Keratinocyte (primary cell): ENCODE data around the gene SPHK1. TPM values are rescaled to one million over a fixed set of nuclear protein-coding genes. Genes with fewer than 3 reads are reported as not detected.

Experiments
- DNase-seq: peaks from one replicate; pipeline ENCODE4 v3.0.0-alpha.2; 2011; ENCODE audit warnings: low read depth, missing footprints, low spot score
- FAIRE-seq: peaks from 2 replicates; lab custom pipeline; 2011; peaks lifted over from hg19 to GRCh38; lab: Jason Lieb, UNC
- H2AFZ ChIP-seq: 2 replicates; pipeline ENCODE4 v1.6.0; 2012; ENCODE audit warnings: low read length, control low read depth, inconsistent platforms; ENCODE audit not compliant: control insufficient read depth
- H3K27ac ChIP-seq: 2 replicates; pipeline ENCODE4 v1.5.1; 2011; ENCODE audit warnings: low read length; ENCODE audit not compliant: control insufficient read depth, insufficient read depth
- H3K27me3 ChIP-seq: 3 replicates; pipeline ENCODE4 v1.6.0; 2011; ENCODE audit warnings: low read length; ENCODE audit not compliant: control insufficient read depth, insufficient read depth; ENCODE audit errors: extremely low read depth
- H3K36me3 ChIP-seq, 2 experiments: 2 replicates in 1 of 2; 3 replicates in 1 of 2; pipeline ENCODE4 v1.5.1; 2011; ENCODE audit warnings: low read length in 2 of 2, mild to moderate bottlenecking in 1 of 2; ENCODE audit not compliant: control insufficient read depth in 2 of 2, insufficient read depth in 2 of 2; ENCODE audit errors: extremely low read depth in 1 of 2
- H3K4me1 ChIP-seq: 3 replicates; pipeline ENCODE4 v1.5.1; 2011; ENCODE audit warnings: low read length; ENCODE audit not compliant: control insufficient read depth, insufficient read depth; ENCODE audit errors: extremely low read depth
- H3K4me2 ChIP-seq: 3 replicates; pipeline ENCODE4 v1.6.0; 2011; ENCODE audit warnings: low read depth, low read length; ENCODE audit not compliant: control insufficient read depth, insufficient read depth; ENCODE audit errors: extremely low read depth
- H3K4me3 ChIP-seq, 3 experiments: fragments of 200-600 bp in 1 of 3; sonication (generic) in 1 of 3; 2 replicates in 2 of 3; 3 replicates in 1 of 3; pipeline ENCODE4 v1.5.1; 2011 to 2016; ENCODE audit warnings: low read length in 3 of 3, mild to moderate bottlenecking in 3 of 3, control low read depth in 2 of 3, inconsistent platforms in 1 of 3, low read depth in 1 of 3, mixed read lengths in 1 of 3, mixed run types in 1 of 3, moderate library complexity in 1 of 3; ENCODE audit not compliant: control insufficient read depth in 2 of 3, insufficient read depth in 2 of 3; ENCODE audit errors: extremely low read depth in 1 of 3
- H3K79me2 ChIP-seq: 2 replicates; pipeline ENCODE4 v1.6.0; 2012; ENCODE audit warnings: low read length; ENCODE audit not compliant: control insufficient read depth, insufficient read depth
- H3K9ac ChIP-seq: 3 replicates; pipeline ENCODE4 v1.6.0; 2011; ENCODE audit warnings: low read length; ENCODE audit not compliant: control insufficient read depth, insufficient read depth; ENCODE audit errors: extremely low read depth
- H3K9me1 ChIP-seq: 3 replicates; pipeline ENCODE4 v1.6.0; 2011; ENCODE audit warnings: low read length; ENCODE audit not compliant: control insufficient read depth, insufficient read depth; ENCODE audit errors: extremely low read depth
- H3K9me3 ChIP-seq: 2 replicates; pipeline ENCODE4 v1.5.1; 2012; ENCODE audit warnings: low read depth, low read length; ENCODE audit not compliant: control insufficient read depth
- H4K20me1 ChIP-seq: 3 replicates; pipeline ENCODE4 v1.6.0; 2011; ENCODE audit warnings: low read length; ENCODE audit not compliant: control insufficient read depth, insufficient read depth; ENCODE audit errors: extremely low read depth
- CTCF ChIP-seq, 3 experiments: IDR thresholded peaks in 1 of 3; conservative IDR thresholded peaks in 1 of 3; optimal IDR thresholded peaks in 1 of 3; 2 replicates in 2 of 3; 3 replicates in 1 of 3; pipeline versions ENCODE3 to v1.5.1; 2011; ENCODE audit warnings: low read length in 3 of 3, mild to moderate bottlenecking in 3 of 3, moderate library complexity in 2 of 3, control low read depth in 1 of 3, inconsistent platforms in 1 of 3; ENCODE audit not compliant: insufficient read depth in 2 of 3; ENCODE audit errors: extremely low read depth in 1 of 3
- EZH2 ChIP-seq: IDR thresholded peaks from one replicate; pipeline ENCODE4 v1.6.1; 2012; ENCODE audit warnings: inconsistent platforms, mild to moderate bottlenecking, low read length, moderate library complexity
- dilution Hi-C: fragments of 300-500 bp; cut with MboI; formaldehyde crosslinking; loops from one replicate; pipeline ENCODE4 v1.7.0; 2020; ENCODE audit warnings: low sequenced_read_pairs; ENCODE audit not compliant: extremely low pct_ligation_motif_present
- polyA plus RNA-seq, 5 experiments: library from polyadenylated mRNA; depleted of rRNA in 3 of 5; stranded (reverse) in 3 of 5; stranded (forward) in 1 of 5; unstranded in 1 of 5; fragments of >200 nt; gene quantifications; 1 replicate in 1 of 5; 2 replicates in 3 of 5; 3 replicates in 1 of 5; pipeline versions ENCODE4 v1.2.1 to v1.2.3, GENCODE V29; 2011 to 2012; ENCODE audit warnings: missing spikeins in 2 of 5, low read depth in 1 of 5, low replicate concordance in 1 of 5

Gene SPHK1
- polyA plus RNA-seq, 1 donor (not counting 4 experiments of a cell fraction or from before 2014, with no cell fraction given): 50.2 TPM

DNA sequence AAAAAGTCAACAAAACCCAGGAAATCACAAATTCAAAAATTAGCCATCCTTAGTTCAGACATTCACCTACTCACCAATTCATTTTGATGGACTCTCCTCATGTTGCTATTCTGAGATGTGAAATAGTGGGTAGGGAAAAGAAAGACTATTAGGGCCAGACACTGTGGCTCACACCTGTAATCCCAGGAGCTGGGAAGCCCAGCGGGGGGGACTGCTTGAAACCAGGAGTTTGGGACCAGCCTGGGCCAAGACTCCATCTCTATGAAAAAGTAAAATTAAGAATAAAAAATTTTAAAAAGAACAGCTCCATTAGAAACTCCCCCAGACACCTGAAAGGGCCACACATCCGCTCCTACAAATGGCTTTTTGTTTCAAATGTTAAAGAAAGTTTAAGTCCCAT, 47.1 kb downstream of the SPHK1 start:
- Histone ChIP-seq H3K79me2 (peaks cover 47% of the 10 kb centered on the region), H3K9me3 (no peaks in the 10 kb centered on the region), H3K9me1 (peaks cover 2% of the 10 kb centered on the region), H3K4me3 (no peak overlapping the region), H3K9ac (no peak overlapping the region), H3K27me3 (no peaks in the 10 kb centered on the region), H3K4me1 (peaks cover 10% of the 10 kb centered on the region), H4K20me1 (peaks cover 9% of the 10 kb centered on the region), H3K27ac (no peak overlapping the region), H2AFZ (no peak overlapping the region), H3K4me2 (no peak overlapping the region), H3K36me3 (peaks cover 0 to 2% of the 10 kb centered on the region in 2 experiments)
- FAIRE-seq (no peak), DNase-seq (no peak)
- dilution Hi-C loops: no loop called here
- no peak for TF ChIP-seq CTCF (optimal IDR thresholded peaks at IDR 0.05 in 1 of 3, IDR thresholded peaks at IDR 0.05 in 1 of 3, conservative IDR thresholded peaks at IDR 0.05 in 1 of 3; ENCODE audit: extremely low read depth in 1 of 3, insufficient read depth in 2 of 3, low read length in 3 of 3)
- TF ChIP-seq EZH2: no peak

DNA sequence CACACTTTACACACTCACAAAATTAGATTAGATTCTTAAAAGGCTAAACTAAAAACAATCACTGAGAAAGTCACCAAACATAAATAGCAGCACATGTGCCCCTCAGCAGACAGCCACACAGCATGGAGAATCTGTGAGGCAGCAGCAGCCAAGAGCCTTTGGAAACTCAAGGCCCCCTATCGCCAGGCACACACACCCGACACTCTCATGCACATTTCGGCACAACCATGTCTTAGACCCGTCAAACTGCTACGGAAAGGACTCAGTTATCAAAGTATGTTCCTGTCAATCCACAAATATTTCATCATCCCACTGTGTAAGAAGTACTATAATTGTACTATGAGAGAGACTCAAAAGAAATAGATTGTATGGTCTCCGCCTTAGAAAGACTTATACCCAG, 47.6 kb downstream of the SPHK1 start:
- Histone ChIP-seq H3K79me2 (peaks cover 48% of the 10 kb centered on the region), H2AFZ (no peak overlapping the region), H3K36me3 (peaks cover 0 to 2% of the 10 kb centered on the region in 2 experiments), H3K9me3 (no peaks in the 10 kb centered on the region), H3K4me3 (no peak overlapping the region), H3K27ac (no peak overlapping the region), H3K9me1 (peaks cover 2% of the 10 kb centered on the region), H3K9ac (no peak overlapping the region), H3K27me3 (no peaks in the 10 kb centered on the region), H3K4me1 (peaks cover 10% of the 10 kb centered on the region), H4K20me1 (peaks cover 9% of the 10 kb centered on the region), H3K4me2 (no peak overlapping the region)
- DNase-seq: no peak
- no peak for TF ChIP-seq EZH2
- dilution Hi-C loops: no loop called here
- FAIRE-seq: no peak

- peaks cover 2% of the 10 kb centered on the region for H3K9me1 ChIP-seq
- no peaks in the 10 kb centered on the region for H3K9me3 ChIP-seq
- FAIRE-seq (no peak), DNase-seq (no peak)
- H3K79me2 ChIP-seq: peaks cover 53% of the 10 kb centered on the region
- no peak overlapping the region for H3K4me3 ChIP-seq
- H3K9ac ChIP-seq: no peak overlapping the region
- no peak overlapping the region for H3K27ac ChIP-seq
- peaks cover 0 to 2% of the 10 kb centered on the region in 2 experiments for H3K36me3 ChIP-seq
- TF ChIP-seq EZH2 (no peak), CTCF (optimal IDR thresholded peaks at IDR 0.05 in 1 of 3, IDR thresholded peaks at IDR 0.05 in 1 of 3, conservative IDR thresholded peaks at IDR 0.05 in 1 of 3; ENCODE audit: extremely low read depth in 1 of 3, insufficient read depth in 2 of 3, low read length in 3 of 3) (peak; percentile 44 to 68 (median 53))
- dilution Hi-C loops: no loop called here
- peaks cover 10% of the 10 kb centered on the region for H3K4me1 ChIP-seq
- H4K20me1 ChIP-seq: peaks cover 9% of the 10 kb centered on the region
- no peaks in the 10 kb centered on the region for H3K27me3 ChIP-seq
- no peak overlapping the region for H3K4me2 ChIP-seq
- no peak overlapping the region for H2AFZ ChIP-seq
These were observed 48.4 kb downstream of the SPHK1 start for GRCh38 chr17:76432712-76433336.
